ENCODE measurements around the gene GUCY2C. TPM values are rescaled to one million over a fixed set of nuclear protein-coding genes. Genes with fewer than 3 reads are reported as not detected.
A peak's percentile ranks its signal among the peaks of the same experiment; 100 is the strongest.

The GUCY2C gene
- total and polyA plus RNA-seq, 10 of the 15 experiments (the other 5 are each of a cell fraction or from before 2014, with no cell fraction given) = 0.08 to 0.60 (median 0.17) TPM

GRCh38 chr12:14678547-14679150, 17.8 kb downstream of the GUCY2C start:
- no peak overlapping the region for H2AFZ ChIP-seq (ENCODE audit: control insufficient read depth, low read depth, low read length)
- H3K4me3 ChIP-seq = no peak overlapping the region
- SMC1A ChIA-PET (ENCODE audit: uncharacterized antibody, unreplicated experiment) = no interaction called here
- H3K9ac ChIP-seq (ENCODE audit: control insufficient read depth, insufficient read depth, low read length) = no peak overlapping the region
- no peak for ATAC-seq
- no peak for DNase-seq (ENCODE audit: low read depth, low spot score)
- BruUV-seq (replicated peaks) = no TSS peak
- POLR2A ChIA-PET = no interaction called here
- RAD21 ChIA-PET (ENCODE audit: unreplicated experiment) = no interaction called here
- no peaks in the 10 kb centered on the region for H3K36me3 ChIP-seq (ENCODE audit: control insufficient read depth in 2 of 2, insufficient read depth in 2 of 2, low read length in 1 of 2)
- peaks cover 0 to 2% of the 10 kb centered on the region in 2 experiments; a peak in 1 of 4 replicates for H3K27me3 ChIP-seq (replicated peaks in 1 of 2; ENCODE audit: control insufficient read depth in 2 of 2, insufficient read depth in 2 of 2, low read length in 1 of 2)
- in situ Hi-C loops (cut with MboI) (no loop called here), intact Hi-C loops (cut with micrococcal nuclease; ENCODE audit: unreplicated experiment) (no loop called here)
- H4K20me1 ChIP-seq (ENCODE audit: control insufficient read depth, insufficient read depth) = no peaks in the 10 kb centered on the region
- H3K4me2 ChIP-seq (ENCODE audit: control insufficient read depth, insufficient read depth) = no peak overlapping the region
- no peak for FAIRE-seq
- H3K27ac ChIP-seq (ENCODE audit: control insufficient read depth, insufficient read depth) = no peak overlapping the region
- no peaks in the 10 kb centered on the region for H3K79me2 ChIP-seq (ENCODE audit: control insufficient read depth, insufficient read depth, low read length)
- no peaks in the 10 kb centered on the region for H3K9me3 ChIP-seq (replicated peaks; ENCODE audit: control insufficient read depth, insufficient read depth, low read length)
- CTCF ChIA-PET = no interaction called here
- 41% methylated on average over 6 of the region's 6 CpGs for WGBS (ENCODE audit: insufficient coverage, insufficient replicate concordance, low lambda C conversion rate, missing lambda C conversion rate)
- peak; percentile 21; the same call in 1 of the 2 replicates for TF ChIP-seq RAD51 (IDR thresholded peaks at IDR 0.05)
- TF ChIP-seq ASH2L (IDR thresholded peaks at IDR 0.05; ENCODE audit: borderline replicate concordance, low read depth) = no peak
- TF ChIP-seq RUNX3 (IDR thresholded peaks at IDR 0.05; ENCODE audit: low read length) = no peak
- no peak for TF ChIP-seq IKZF1 (conservative IDR thresholded peaks at IDR 0.05)
- no peaks in the 10 kb centered on the region for H3K4me1 ChIP-seq (ENCODE audit: control insufficient read depth, insufficient read depth, low read length)

GRCh38 chr12:14668591-14668990, 27.8 kb downstream of the GUCY2C start:
- no peak for FAIRE-seq
- in situ Hi-C loops (cut with MboI) = no loop called here
- no peak for ATAC-seq
- CTCF ChIA-PET = interaction anchor here (0.6 to 6.9 kb wide), 3 partner anchors 40 to 501 kb away, joined by 3 to 44 read pairs (median 3); no protein-coding TSS in a partner anchor
- no peak overlapping the region for H3K4me3 ChIP-seq
- no peaks in the 10 kb centered on the region for H3K9me3 ChIP-seq (replicated peaks; ENCODE audit: control insufficient read depth, insufficient read depth, low read length)
- H4K20me1 ChIP-seq (ENCODE audit: control insufficient read depth, insufficient read depth) = no peaks in the 10 kb centered on the region
- SMC1A ChIA-PET (ENCODE audit: uncharacterized antibody, unreplicated experiment) = interaction anchor here (0.7 kb wide), 2 partner anchors 48 to 67 kb away, joined by 3 read pairs; no protein-coding TSS in a partner anchor
- H3K4me2 ChIP-seq (ENCODE audit: control insufficient read depth, insufficient read depth) = no peak overlapping the region
- H3K36me3 ChIP-seq (ENCODE audit: control insufficient read depth in 2 of 2, insufficient read depth in 2 of 2, low read length in 1 of 2) = no peaks in the 10 kb centered on the region
- H3K27me3 ChIP-seq (replicated peaks in 1 of 2; ENCODE audit: control insufficient read depth in 2 of 2, insufficient read depth in 2 of 2, low read length in 1 of 2) = no peaks in the 10 kb centered on the region
- H3K9ac ChIP-seq (ENCODE audit: control insufficient read depth, insufficient read depth, low read length) = no peak overlapping the region
- RAD21 ChIA-PET (ENCODE audit: unreplicated experiment) = interaction anchor here (0.7 to 1.4 kb wide), 3 partner anchors 483 to 1543 kb away, joined by 3 to 4 read pairs (median 3); no protein-coding TSS in a partner anchor
- intact Hi-C loops (cut with micrococcal nuclease; ENCODE audit: unreplicated experiment) = no loop called here
- WGBS (ENCODE audit: insufficient coverage, insufficient replicate concordance, low lambda C conversion rate, missing lambda C conversion rate) = 30% methylated on average over 3 of the region's 3 CpGs
- no peak for DNase-seq (ENCODE audit: low read depth, low spot score)
- no peak overlapping the region for H2AFZ ChIP-seq (ENCODE audit: control insufficient read depth, low read depth, low read length)
- H3K4me1 ChIP-seq (ENCODE audit: control insufficient read depth, insufficient read depth, low read length) = no peaks in the 10 kb centered on the region
- no peaks in the 10 kb centered on the region for H3K79me2 ChIP-seq (ENCODE audit: control insufficient read depth, insufficient read depth, low read length)
- no TSS peak for BruUV-seq (replicated peaks)
- no peak overlapping the region for H3K27ac ChIP-seq (ENCODE audit: control insufficient read depth, insufficient read depth)
- POLR2A ChIA-PET = no interaction called here
- TF ChIP-seq ZNF207 (IDR thresholded peaks at IDR 0.05; ENCODE audit: borderline replicate concordance) = no peak
- TF ChIP-seq ZBTB11 (CRISPR knock-in tag; IDR thresholded peaks at IDR 0.05) = no peak
- no peak for TF ChIP-seq STAT1 (conservative IDR thresholded peaks at IDR 0.05)
- TF ChIP-seq MTA2 (IDR thresholded peaks at IDR 0.05; ENCODE audit: low read depth) = no peak
- TF ChIP-seq NR2F1 (conservative IDR thresholded peaks at IDR 0.05) = no peak
- no peak for TF ChIP-seq ZNF274 (IDR thresholded peaks at IDR 0.05; ENCODE audit: insufficient read depth, insufficient read length)
- no peak for TF ChIP-seq ZZZ3 (IDR thresholded peaks at IDR 0.05; ENCODE audit: control insufficient read depth, insufficient read length, low read depth)
- no peak for TF ChIP-seq IRF3 (IDR thresholded peaks at IDR 0.05)
- TF ChIP-seq POU2F2 (IDR thresholded peaks at IDR 0.05; ENCODE audit: borderline replicate concordance, low read depth, low read length) = no peak

Measured in GM12878 (cell line).